WTC11 (cell line): ENCODE results near the gene RYR2.

Experiments
- ELF4 ChIP-seq: sonication (generic); formaldehyde crosslinking; IDR thresholded peaks from 2 replicates; pipeline ENCODE4 v1.8.1; 2022; ENCODE audit warnings: low read depth, mild to moderate bottlenecking, moderate library complexity, missing genetic modification reagents
- MYBL2 ChIP-seq: sonication (generic); formaldehyde crosslinking; IDR thresholded peaks from 2 replicates; pipeline ENCODE4 v1.8.1; 2023; ENCODE audit warnings: mild to moderate bottlenecking, moderate library complexity, missing genetic modification reagents
- TEAD1 ChIP-seq: sonication (generic); formaldehyde crosslinking; IDR thresholded peaks from 2 replicates; pipeline ENCODE4 v1.8.0; 2022; ENCODE audit warnings: mild to moderate bottlenecking, missing genetic modification reagents
- ZNF232 ChIP-seq: sonication (generic); formaldehyde crosslinking; IDR thresholded peaks from 2 replicates; pipeline ENCODE4 v1.8.0; 2022; ENCODE audit warnings: mild to moderate bottlenecking, missing genetic modification reagents

DNA sequence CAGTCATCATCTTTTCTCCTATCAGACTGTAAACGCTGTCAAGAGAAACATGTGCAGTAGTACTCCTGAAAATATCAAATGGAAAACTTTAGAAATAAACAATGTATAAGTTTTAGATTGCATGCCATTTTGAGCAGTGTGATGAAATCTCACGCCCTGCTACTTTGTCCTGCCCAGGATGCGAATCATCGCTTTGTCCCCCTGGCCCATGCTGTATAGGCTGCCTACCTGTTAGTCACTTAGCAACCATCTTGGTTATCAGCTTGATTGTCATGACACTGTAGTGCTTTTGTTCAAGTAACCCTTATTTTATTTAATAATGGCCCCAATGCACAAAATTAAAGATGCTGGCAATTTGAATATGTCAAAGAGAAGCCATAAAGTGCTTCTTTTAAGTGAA is 485.8 kb downstream of the RYR2 start:
- TF ChIP-seq MYBL2 (CRISPR knock-in tag) (no peak), ELF4 (CRISPR knock-in tag) (no peak), TEAD1 (CRISPR knock-in tag) (no peak), ZNF232 (CRISPR knock-in tag) (no peak)
